HG02759 (cell line): ENCODE data around the gene CCDC152.
"Not testable (repeated sequence)": the region's sequence is repeated elsewhere in the genome, so short reads cannot be mapped to it uniquely, and the experiment has no call there.

ENCODE experiments used
- ATAC-seq: cut with Tn5 transposase; IDR thresholded peaks from one replicate; pipeline ENCODE4 v1.9.1; 2021; ENCODE audit warnings: mild to moderate bottlenecking, moderate library complexity; ENCODE audit not compliant: unreplicated experiment

CCDC152 gene

DNA sequence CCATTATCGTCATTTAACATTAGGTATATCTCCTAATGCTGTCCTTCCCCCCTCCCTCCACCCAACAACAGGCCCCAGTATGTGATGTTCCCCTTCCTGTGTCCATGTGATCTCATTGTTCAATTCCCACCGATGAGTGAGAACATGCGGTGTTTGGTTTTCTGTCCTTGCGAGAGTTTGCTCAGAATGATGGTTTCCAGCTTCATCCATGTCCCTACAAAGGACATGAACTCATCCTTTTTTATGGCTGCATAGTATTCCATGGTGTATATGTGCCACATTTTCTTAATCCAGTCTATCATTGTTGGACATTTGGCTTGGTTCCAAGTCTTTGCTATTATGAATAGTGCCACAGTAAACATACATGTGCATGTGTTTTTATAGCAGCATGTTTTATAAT, 87.8 kb downstream of the CCDC152 start:
- ATAC-seq, result not testable (repeated sequence)

- no peak for ATAC-seq
Measured at GRCh38 chr5:42848545-42848944, 91.9 kb downstream of the CCDC152 start.

DNA sequence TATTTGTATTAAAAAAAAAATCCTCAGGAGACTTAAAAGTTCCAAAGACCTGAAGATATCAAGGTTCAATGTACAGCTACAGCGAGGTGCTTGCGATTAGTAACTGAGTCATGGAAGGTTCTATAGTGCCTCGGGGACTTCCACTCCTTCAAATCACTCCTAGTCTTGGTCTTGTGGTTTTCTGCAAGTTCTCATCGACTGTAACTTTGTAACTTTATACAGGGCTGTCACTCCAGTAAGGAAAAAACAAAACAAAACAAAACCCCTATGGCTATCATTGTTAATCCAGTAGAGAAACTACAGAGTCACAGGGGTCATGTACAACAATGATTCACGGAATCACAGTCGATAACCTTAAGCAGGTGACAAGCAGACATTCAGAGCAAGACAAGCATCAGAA, 94.9 kb downstream of the CCDC152 start:
- ATAC-seq, result no peak
